ENCODE results near the gene C1orf159.

Gene C1orf159

DNA sequence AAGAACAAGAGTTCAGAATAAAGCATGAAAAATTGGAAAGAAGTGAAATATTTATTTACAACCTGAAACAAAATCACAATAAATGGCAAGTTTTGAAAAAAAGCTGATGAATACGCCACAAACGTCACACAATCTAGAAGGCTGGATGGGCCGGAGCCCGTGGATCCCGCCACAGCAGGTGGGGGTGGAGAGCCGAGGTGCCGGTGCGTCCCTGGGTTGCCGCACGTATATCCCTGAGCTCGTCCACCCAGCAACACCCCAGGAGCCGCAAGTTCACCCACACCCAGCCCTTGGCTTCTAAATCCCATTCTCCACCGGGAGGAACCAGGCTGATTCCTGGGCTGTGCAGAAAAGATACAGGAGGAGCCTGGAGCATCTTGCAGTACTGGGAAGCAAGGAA, 32.2 kb upstream of the C1orf159 start:
- Histone ChIP-seq H3K27ac (no peak overlapping the region), H3K4me3 (IDR thresholded peaks at IDR 0.05; ENCODE audit: insufficient read depth, low read depth, low read length) (no peak overlapping the region), H3K4me1 (ENCODE audit: low read depth, poor library complexity, severe bottlenecking) (peaks cover 20% of the 10 kb centered on the region), H4K20me1 (ENCODE audit: insufficient read depth) (no peaks in the 10 kb centered on the region), H3K4me2 (no peak overlapping the region), H3K79me2 (ENCODE audit: insufficient read depth, low read depth) (no peaks in the 10 kb centered on the region), H3K9ac (no peak overlapping the region), H3K27me3 (ENCODE audit: insufficient read depth, low read depth) (peaks cover 45% of the 10 kb centered on the region), H2AFZ (ENCODE audit: low read depth) (no peak overlapping the region), H3K36me3 (ENCODE audit: insufficient read depth) (no peaks in the 10 kb centered on the region)
- no peak for TF ChIP-seq CTCF (conservative IDR thresholded peaks at IDR 0.05; ENCODE audit: low read depth, low read length)

GRCh38 chr1:1146596-1146995, 30.7 kb upstream of the C1orf159 start:
- no peak for TF ChIP-seq CTCF (conservative IDR thresholded peaks at IDR 0.05; ENCODE audit: low read depth, low read length)
- Histone ChIP-seq H3K9ac (no peak overlapping the region), H3K79me2 (ENCODE audit: insufficient read depth, low read depth) (no peaks in the 10 kb centered on the region), H3K36me3 (ENCODE audit: insufficient read depth) (no peaks in the 10 kb centered on the region), H4K20me1 (ENCODE audit: insufficient read depth) (no peaks in the 10 kb centered on the region), H3K27me3 (ENCODE audit: insufficient read depth, low read depth) (peaks cover 53% of the 10 kb centered on the region), H3K4me1 (ENCODE audit: low read depth, poor library complexity, severe bottlenecking) (peaks cover 20% of the 10 kb centered on the region), H3K27ac (no peak overlapping the region), H2AFZ (ENCODE audit: low read depth) (no peak overlapping the region), H3K4me2 (peak overlapping the region; percentile 17; the same call in 1 of the 2 replicates), H3K4me3 (IDR thresholded peaks at IDR 0.05; ENCODE audit: insufficient read depth, low read depth, low read length) (no peak overlapping the region)

GRCh38 chr1:1146026-1146425, 30.1 kb upstream of the C1orf159 start:
- no peak for TF ChIP-seq CTCF (conservative IDR thresholded peaks at IDR 0.05; ENCODE audit: low read depth, low read length)
- Histone ChIP-seq H3K4me3 (IDR thresholded peaks at IDR 0.05; ENCODE audit: insufficient read depth, low read depth, low read length) (no peak overlapping the region), H3K27ac (0 out of 2 replicates have a peak overlapping the region, but pooled peaks have one; percentile 9), H2AFZ (ENCODE audit: low read depth) (no peak overlapping the region), H3K36me3 (ENCODE audit: insufficient read depth) (no peaks in the 10 kb centered on the region), H4K20me1 (ENCODE audit: insufficient read depth) (no peaks in the 10 kb centered on the region), H3K79me2 (ENCODE audit: insufficient read depth, low read depth) (no peaks in the 10 kb centered on the region), H3K9ac (no peak overlapping the region), H3K4me2 (peak overlapping the region; percentile 17; the same call in 1 of the 2 replicates), H3K4me1 (ENCODE audit: low read depth, poor library complexity, severe bottlenecking) (peaks cover 20% of the 10 kb centered on the region), H3K27me3 (ENCODE audit: insufficient read depth, low read depth) (peaks cover 51% of the 10 kb centered on the region)

DNA sequence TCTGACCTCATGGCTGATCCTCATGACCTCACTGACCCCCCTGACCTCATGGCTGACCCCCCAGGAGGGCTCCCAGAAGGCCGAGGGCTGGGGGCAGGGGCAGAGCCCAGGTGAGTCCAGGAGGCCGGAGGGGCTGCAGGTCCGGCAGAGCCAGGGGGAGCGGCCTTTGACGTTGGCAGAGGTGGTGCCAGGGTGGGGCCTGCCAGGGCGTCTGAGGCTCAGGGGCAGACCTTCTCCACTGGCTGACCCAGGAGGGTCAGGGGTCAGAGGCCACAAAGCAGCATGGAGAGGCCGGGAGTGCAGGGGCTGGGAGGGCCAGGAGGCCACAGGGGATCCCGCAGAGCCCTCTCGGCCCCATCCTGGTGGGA, 29.6 kb upstream of the C1orf159 start:
- H3K79me2 ChIP-seq (ENCODE audit: insufficient read depth, low read depth), result no peaks in the 10 kb centered on the region
- H3K4me2 ChIP-seq, result peak overlapping the region; percentile 17; the same call in 1 of the 2 replicates
- H4K20me1 ChIP-seq (ENCODE audit: insufficient read depth), result no peaks in the 10 kb centered on the region
- no peak overlapping the region for H2AFZ ChIP-seq (ENCODE audit: low read depth)
- no peak for TF ChIP-seq CTCF (conservative IDR thresholded peaks at IDR 0.05; ENCODE audit: low read depth, low read length)
- H3K27me3 ChIP-seq (ENCODE audit: insufficient read depth, low read depth), result peaks cover 48% of the 10 kb centered on the region
- H3K36me3 ChIP-seq (ENCODE audit: insufficient read depth), result no peaks in the 10 kb centered on the region
- H3K4me1 ChIP-seq (ENCODE audit: low read depth, poor library complexity, severe bottlenecking), result peaks cover 20% of the 10 kb centered on the region
- H3K4me3 ChIP-seq (IDR thresholded peaks at IDR 0.05; ENCODE audit: insufficient read depth, low read depth, low read length), result no peak overlapping the region
- no peak overlapping the region; the same call in 1 of the 2 replicates for H3K9ac ChIP-seq
- H3K27ac ChIP-seq, result no peak overlapping the region

All from KMS-11 (cell line).